Measurements from ENCODE around the gene ORC3.

The ORC3 gene

DNA sequence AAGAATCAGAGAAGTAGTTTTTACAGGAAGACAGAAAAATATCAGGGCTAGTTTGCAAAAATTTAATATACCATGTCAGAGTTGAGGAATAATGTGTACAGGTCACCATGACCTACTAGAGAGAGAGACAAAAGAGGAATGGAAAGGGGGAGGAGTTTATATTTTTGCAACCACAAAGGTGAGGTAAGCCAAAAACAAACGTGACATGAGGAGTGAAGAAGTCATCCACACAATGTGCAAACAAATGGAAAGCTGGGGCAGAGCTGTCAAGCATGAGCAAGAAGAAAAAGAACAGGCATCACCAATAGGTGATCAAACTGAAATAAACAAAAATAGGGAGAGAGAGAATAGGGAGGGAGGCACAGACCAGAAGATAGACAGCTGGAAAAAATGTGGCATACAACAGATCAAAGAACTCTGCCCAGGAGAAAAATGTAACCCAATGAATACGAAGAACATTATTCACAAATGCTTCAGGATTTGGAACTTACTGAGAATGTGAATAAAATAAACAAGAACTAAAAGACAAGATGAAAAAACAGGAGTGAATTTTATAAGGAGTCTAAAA lies 15.6 kb upstream of the ORC3 start:
- FAIRE-seq = no peak
- TF ChIP-seq, protein P1, sequence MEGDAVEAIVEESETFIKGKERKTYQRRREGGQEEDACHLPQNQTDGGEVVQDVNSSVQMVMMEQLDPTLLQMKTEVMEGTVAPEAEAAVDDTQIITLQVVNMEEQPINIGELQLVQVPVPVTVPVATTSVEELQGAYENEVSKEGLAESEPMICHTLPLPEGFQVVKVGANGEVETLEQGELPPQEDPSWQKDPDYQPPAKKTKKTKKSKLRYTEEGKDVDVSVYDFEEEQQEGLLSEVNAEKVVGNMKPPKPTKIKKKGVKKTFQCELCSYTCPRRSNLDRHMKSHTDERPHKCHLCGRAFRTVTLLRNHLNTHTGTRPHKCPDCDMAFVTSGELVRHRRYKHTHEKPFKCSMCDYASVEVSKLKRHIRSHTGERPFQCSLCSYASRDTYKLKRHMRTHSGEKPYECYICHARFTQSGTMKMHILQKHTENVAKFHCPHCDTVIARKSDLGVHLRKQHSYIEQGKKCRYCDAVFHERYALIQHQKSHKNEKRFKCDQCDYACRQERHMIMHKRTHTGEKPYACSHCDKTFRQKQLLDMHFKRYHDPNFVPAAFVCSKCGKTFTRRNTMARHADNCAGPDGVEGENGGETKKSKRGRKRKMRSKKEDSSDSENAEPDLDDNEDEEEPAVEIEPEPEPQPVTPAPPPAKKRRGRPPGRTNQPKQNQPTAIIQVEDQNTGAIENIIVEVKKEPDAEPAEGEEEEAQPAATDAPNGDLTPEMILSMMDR (IDR thresholded peaks at IDR 0.05; ENCODE audit: insufficient read depth, missing control alignments) = no peak
- no peak for DNase-seq (ENCODE audit: insufficient read length, low spot score)

DNA sequence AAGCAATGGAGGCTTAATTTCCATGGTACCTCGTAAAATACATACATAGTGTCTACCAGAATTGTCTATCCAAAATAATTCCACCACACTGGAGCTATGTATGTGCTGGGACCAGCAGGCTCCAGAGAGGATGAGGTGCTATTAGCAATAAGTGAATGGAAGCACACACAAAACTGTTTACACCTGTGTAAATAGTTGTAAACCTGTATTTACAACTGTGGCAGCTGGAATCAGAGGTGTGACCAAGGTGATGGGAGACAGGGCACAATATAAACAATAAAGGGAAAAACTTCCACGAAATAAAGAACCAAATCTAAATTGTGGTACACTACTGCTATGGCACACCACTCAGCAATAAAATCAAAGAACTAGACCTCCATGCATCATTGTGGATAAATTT lies 14.5 kb upstream of the ORC3 start:
- FAIRE-seq = no peak
- no peak for DNase-seq (ENCODE audit: insufficient read length, low spot score)
- TF ChIP-seq, protein P1 (IDR thresholded peaks at IDR 0.05; ENCODE audit: insufficient read depth, missing control alignments) = no peak

DNA sequence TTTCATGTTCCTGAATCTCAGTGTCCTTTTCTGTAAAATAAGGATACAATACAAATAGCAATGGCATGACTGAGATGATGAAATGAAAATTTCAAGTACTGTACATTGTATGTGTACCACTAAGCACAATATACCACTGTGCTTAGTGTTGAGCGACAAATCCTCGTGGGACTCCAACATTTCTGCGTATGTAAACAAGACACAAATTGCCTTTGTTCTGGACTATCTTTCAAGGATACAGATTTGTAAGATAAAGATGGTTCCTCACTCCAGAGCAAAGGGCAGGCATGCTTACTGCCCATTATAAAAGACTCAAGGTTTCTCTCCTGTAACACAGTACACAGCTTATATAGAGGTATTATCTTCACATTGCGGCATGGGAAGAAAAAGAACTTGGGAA lies 6.1 kb upstream of the ORC3 start:
- TF ChIP-seq, protein P1 (IDR thresholded peaks at IDR 0.05; ENCODE audit: insufficient read depth, missing control alignments) = no peak
- no peak for FAIRE-seq
- no peak for DNase-seq (ENCODE audit: insufficient read length, low spot score)

DNA sequence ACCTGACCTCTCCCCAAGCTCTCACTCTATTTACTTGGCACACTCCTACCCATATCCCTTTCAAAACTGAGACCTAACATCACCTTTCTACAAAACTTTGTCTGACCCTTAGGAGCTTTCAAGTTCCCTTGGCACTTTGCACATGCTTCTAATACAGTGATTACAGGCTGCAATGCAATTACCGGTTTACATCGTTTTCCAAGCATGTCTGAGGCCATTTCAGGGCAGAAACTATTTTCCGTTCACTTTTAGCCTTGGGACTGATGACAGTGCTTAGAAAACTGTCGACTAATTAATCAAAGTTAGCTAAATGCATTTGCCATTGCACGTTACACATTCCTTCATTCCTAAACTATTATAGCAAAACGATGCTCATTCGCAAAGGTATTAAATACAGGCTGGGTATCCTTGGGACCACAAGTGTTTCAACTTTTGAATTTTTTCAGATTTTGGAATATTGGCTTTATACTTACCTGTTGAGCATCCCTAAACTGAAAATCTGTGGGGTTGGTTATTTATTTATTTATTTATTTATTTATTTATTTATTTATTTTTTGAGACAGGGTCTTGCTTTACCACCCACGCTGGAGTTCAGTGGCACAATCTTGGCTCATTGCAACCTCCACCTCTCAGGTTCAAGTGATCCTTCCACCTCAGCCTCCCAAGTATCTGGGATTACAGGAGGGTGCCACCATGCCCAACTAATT lies 3.4 kb upstream of the ORC3 start:
- FAIRE-seq = no peak
- TF ChIP-seq, protein P1 (IDR thresholded peaks at IDR 0.05; ENCODE audit: insufficient read depth, missing control alignments) = no peak

DNA sequence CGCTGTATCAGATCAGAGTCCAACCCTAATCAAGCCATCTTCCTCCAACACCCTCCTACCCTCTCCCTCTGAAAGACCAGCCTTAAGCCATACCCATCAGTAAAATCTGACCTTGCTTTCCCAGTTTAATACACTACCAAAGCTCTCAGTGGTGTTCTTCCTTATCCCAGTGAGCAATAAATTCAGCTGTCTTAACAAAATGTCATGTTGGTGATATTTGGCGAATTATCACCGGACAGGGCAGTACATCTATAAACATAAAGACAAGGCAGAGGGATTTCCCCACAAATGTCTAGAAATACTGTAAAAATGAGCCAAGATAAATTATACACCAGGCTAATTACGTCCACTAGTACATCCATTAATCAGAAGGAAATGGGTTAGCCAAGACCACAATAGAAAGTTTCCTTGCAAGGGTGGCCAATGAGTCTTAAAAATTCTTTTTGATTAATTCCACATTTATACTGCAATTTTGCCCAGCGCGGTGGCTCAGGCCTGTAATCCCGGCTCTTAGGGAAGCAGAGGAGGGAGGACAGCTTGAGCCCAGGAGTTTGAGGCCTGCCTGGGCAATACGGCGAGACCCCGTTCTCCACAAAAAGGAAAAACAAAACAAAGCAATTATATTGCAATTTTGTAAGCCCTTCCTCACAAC lies 1.1 kb upstream of the ORC3 start:
- FAIRE-seq (no peak), DNase-seq (ENCODE audit: insufficient read length, low spot score) (no peak)

More for the DNA sequence above, 3.4 kb upstream of the ORC3 start:
- no peak for DNase-seq (ENCODE audit: insufficient read length, low spot score)

DNA sequence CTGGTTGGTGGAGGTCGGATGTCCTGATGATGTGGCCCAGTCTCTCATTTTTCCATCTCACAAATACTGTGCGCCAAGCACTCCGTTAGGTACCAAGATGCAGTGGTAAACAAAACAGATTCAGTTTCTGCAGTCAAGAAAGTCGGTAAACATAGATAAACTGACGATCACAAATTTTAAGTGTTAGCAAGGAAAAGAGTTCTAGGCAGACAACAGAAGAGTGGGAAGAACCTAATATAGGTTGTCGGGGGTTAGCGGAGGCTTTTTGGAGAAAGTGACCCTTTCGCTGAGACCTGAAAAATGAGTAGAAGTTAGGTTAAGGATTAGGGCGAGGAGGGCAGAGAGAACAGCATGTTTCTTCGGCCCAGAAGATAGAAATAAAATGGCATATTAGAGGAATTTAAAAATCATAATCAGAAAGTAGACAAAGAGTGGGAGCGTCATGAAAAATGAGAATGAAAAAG lies 514 bp downstream of the ORC3 start:
- no peak for DNase-seq (ENCODE audit: insufficient read length, low spot score)
- FAIRE-seq = no peak
- TF ChIP-seq, protein P1 (IDR thresholded peaks at IDR 0.05; ENCODE audit: insufficient read depth, missing control alignments) = no peak

More for the DNA sequence above, 1.1 kb upstream of the ORC3 start:
- TF ChIP-seq, protein P1 (IDR thresholded peaks at IDR 0.05; ENCODE audit: insufficient read depth, missing control alignments) = no peak

DNA sequence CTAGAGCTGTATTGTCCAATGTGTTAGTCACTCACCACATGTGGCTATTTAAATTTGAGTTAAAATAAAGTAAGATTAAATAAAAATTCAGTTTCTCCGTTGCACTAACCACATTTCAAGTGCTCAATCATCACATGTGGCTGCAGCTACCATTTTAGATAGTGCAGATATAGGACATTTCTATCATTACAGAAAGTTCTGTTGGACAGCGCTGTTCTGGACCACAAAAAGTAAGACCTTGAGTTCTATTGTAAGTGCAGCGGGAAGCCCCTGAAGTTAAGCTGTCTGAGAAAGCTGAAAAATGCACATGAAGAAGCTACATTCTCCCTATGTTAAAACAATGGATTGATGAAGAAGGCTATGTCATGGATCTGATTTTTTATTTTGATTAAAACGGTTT lies 1.1 kb downstream of the ORC3 start:
- no peak for DNase-seq (ENCODE audit: insufficient read length, low spot score)
- no peak for FAIRE-seq

More for the DNA sequence above, 1.1 kb downstream of the ORC3 start:
- TF ChIP-seq, protein P1 (IDR thresholded peaks at IDR 0.05; ENCODE audit: insufficient read depth, missing control alignments) = no peak

Data from D721Med (cell line).